Immature natural killer cell (primary cell): ENCODE results near the gene TBC1D14. TPM values are rescaled to one million over a fixed set of nuclear protein-coding genes. Genes with fewer than 3 reads are reported as not detected.

Experiments
- DNase-seq, 3 donors: peaks; one replicate each; pipeline ENCODE4 v3.0.0; 2022; ENCODE audit warnings: mixed read lengths in 1 of 3
- H3K27ac Mint-ChIP-seq, 6 donors: one replicate each; pipeline ENCODE4 v1.8.0; 2020; ENCODE audit warnings: mixed read lengths in 6 of 6, mild to moderate bottlenecking in 5 of 6, inconsistent platforms in 4 of 6, moderate library complexity in 3 of 6
- H3K27me3 Mint-ChIP-seq, 3 donors: one replicate each; pipeline ENCODE4 v1.8.0; 2020 to 2021; ENCODE audit warnings: low read depth in 3 of 3, mild to moderate bottlenecking in 3 of 3, mixed read lengths in 3 of 3, moderate library complexity in 3 of 3, inconsistent platforms in 1 of 3
- H3K36me3 Mint-ChIP-seq, 3 donors: one replicate each; pipeline ENCODE4 v1.8.0; 2020; ENCODE audit warnings: mixed read lengths in 3 of 3, inconsistent platforms in 2 of 3, mild to moderate bottlenecking in 2 of 3
- H3K4me1 Mint-ChIP-seq, 2 donors: one replicate each; pipeline ENCODE4 v1.8.0; 2020; ENCODE audit warnings: inconsistent platforms in 2 of 2, mild to moderate bottlenecking in 2 of 2, mixed read lengths in 2 of 2, moderate library complexity in 1 of 2
- H3K4me3 Mint-ChIP-seq, 5 donors: one replicate each; pipeline ENCODE4 v1.8.0; 2020; ENCODE audit warnings: mild to moderate bottlenecking in 5 of 5, mixed read lengths in 5 of 5, inconsistent platforms in 3 of 5, moderate library complexity in 3 of 5
- H3K9me3 Mint-ChIP-seq, 6 donors: one replicate each; pipeline ENCODE4 v1.8.0; 2020; ENCODE audit warnings: mild to moderate bottlenecking in 6 of 6, mixed read lengths in 6 of 6, inconsistent platforms in 4 of 6, moderate library complexity in 3 of 6
- polyA plus RNA-seq, 3 donors: library from polyadenylated mRNA; unstranded; fragments of 300-500 nt; fragmentation: Illumina TruSeq; gene quantifications; one replicate each; pipeline ENCODE4 v1.2.3, GENCODE V29; 2021

The TBC1D14 gene
- polyA plus RNA-seq, 3 donors from 2014 or later = 25.6 to 39.8 (median 26.6) TPM

DNA sequence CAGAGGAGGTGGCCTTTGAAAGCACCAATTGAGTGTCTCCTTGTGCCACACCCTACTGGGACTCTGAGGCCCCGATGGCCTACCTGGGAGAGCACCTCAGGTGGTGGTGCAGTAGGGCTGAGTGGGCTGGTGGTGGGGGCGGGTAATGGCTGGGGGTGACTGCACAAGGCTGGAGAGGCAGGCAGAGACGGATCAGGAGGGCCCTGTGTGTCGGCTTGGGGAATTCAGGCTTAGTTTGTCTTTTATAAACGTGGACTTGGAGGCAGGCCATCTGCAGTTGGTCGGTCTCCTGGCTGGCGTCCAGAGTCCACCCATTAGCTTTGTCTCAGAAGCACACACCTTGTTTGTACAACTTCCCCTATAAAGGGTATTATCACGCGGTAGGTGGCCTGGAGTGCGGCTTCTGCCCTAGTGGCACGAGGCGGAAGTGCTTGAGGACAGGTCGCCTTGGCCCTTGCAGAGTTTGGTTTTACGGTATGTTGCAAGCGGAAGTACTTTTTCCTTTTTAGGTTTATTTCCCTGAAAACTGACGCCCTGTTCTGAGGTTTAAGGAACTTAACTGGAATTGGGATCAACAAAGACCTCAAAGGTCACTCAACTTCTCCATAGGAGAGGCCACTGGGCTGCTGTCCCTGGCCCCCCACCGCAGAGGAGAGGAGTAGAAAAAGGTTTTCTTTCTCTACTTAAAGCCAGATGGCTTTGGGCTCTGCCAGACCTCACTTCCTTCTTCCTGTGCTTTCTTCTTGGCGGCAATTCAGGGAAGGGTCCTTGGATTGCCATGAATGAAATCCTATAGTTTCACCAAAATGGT is 8.0 kb downstream of the TBC1D14 start:
- peaks cover 0 to 2% (median 2%) of the 10 kb centered on the region in 3 donors for H3K27me3 Mint-ChIP-seq
- peak overlapping the region; percentile 34 to 76 (median 61) for H3K4me3 Mint-ChIP-seq
- H3K9me3 Mint-ChIP-seq = no peaks in the 10 kb centered on the region
- H3K27ac Mint-ChIP-seq = peak overlapping the region; percentile 41 to 93 (median 82)
- peak; percentile 39 to 49 (median 42) for DNase-seq
- peaks cover 57 to 67% of the 10 kb centered on the region in 2 donors for H3K4me1 Mint-ChIP-seq
- H3K36me3 Mint-ChIP-seq = peaks cover 0 to 3% (median 0%) of the 10 kb centered on the region in 3 donors

DNA sequence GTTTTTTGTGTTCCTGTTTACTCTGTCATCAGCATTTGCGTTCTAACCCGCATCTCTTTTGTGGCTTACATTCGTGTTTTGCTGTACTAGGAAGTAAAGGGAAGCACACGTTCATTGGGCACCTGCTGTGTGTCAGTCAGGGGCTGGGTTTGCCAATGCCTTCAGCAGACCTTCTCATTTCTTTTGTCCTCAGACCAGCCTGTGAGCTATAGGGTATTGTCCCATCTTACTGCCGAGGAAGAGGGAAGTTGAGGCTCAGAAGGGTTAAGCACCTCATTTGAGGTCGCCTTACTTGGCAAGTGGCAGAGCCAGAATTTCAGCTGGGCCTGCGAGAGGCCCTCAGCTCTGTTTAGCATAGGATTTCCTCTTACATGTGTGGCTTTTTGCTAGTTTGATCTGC is 8.7 kb downstream of the TBC1D14 start:
- Mint-ChIP-seq H3K27ac (peak overlapping the region; percentile 33 to 93 (median 82)), H3K4me1 (peaks cover 58 to 66% of the 10 kb centered on the region in 2 donors), H3K27me3 (peaks cover 0 to 2% (median 2%) of the 10 kb centered on the region in 3 donors), H3K36me3 (peaks cover 0 to 8% (median 4%) of the 10 kb centered on the region in 3 donors), H3K9me3 (no peaks in the 10 kb centered on the region), H3K4me3 (peak overlapping the region; percentile 34 to 76 (median 61))
- no peak for DNase-seq

DNA sequence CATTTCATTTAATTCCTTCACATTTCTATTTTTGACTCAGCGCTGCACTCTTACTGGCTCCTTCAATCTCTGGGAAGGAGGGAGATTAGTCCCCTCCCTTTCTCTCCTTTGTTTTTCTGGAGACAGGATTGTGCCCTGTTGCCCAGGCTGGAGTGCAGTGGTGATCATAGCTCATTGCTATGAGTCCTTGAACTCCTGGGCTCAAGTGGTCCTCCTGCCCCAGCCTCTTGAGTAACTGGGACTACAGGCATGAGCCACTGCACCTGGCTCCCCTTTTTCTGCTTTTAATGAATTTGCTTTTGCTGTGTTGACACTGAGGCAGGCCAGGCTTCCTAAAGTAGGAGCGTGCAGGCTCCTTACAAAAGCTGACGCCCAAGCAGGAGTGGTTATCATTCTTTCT is 10.5 kb downstream of the TBC1D14 start:
- Mint-ChIP-seq H3K4me1 (peaks cover 69 to 74% of the 10 kb centered on the region in 2 donors), H3K27me3 (peaks cover 0 to 4% (median 2%) of the 10 kb centered on the region in 3 donors)

DNA sequence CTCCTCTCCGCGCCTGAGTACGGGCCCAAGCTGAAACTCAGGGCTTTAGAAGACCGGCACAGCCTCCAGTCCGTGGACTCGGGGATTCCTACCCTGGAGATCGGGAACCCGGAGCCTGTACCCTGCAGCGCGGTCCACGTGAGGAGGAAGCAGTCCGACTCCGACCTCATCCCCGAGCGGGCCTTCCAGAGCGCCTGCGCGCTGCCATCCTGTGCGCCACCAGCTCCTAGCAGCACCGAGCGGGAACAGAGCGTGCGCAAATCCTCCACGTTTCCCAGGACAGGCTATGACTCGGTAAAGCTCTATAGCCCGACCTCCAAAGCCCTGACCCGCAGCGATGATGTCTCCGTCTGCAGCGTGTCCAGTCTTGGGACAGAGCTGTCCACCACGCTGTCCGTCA is 13.9 kb downstream of the TBC1D14 start:
- H3K27ac Mint-ChIP-seq = peak overlapping the region in 2 of 6 donors; percentile 5 to 27
- no peaks in the 10 kb centered on the region for H3K9me3 Mint-ChIP-seq
- DNase-seq = no peak
- H3K36me3 Mint-ChIP-seq = peaks cover 15 to 28% (median 28%) of the 10 kb centered on the region in 3 donors
- no peak overlapping the region for H3K4me3 Mint-ChIP-seq
- H3K4me1 Mint-ChIP-seq = peaks cover 72 to 83% of the 10 kb centered on the region in 2 donors
- H3K27me3 Mint-ChIP-seq = peaks cover 0 to 6% (median 0%) of the 10 kb centered on the region in 3 donors

More for the DNA sequence above, 10.5 kb downstream of the TBC1D14 start:
- no peaks in the 10 kb centered on the region for H3K9me3 Mint-ChIP-seq
- peak overlapping the region in 4 of 6 donors; percentile 53 to 77 (median 68) for H3K27ac Mint-ChIP-seq
- peak overlapping the region in 1 of 5 donors; percentile 44 for H3K4me3 Mint-ChIP-seq
- DNase-seq = no peak
- peaks cover 10 to 19% (median 17%) of the 10 kb centered on the region in 3 donors for H3K36me3 Mint-ChIP-seq

DNA sequence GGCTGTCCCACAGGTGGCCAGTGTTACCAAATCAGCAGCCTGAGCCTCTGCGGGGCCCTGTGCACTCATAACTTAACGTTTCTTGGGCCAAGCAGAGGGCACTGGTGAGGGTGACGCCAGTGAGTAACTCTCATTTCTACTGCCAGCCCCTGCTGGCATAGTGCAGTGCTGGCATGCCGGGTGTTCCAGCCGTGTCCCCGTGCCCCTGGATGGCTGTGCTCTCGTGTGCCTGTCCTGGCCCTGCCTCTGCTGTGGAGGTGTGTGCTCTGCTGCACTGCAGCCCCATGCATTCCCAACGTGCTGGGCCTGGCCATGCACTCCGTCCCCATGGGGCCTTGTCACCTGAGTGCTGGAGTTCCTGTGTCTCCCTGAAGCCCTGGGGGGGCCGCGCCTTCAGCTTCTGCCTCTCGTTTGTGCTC is 14.7 kb downstream of the TBC1D14 start:
- H3K36me3 Mint-ChIP-seq = peaks cover 15 to 36% (median 28%) of the 10 kb centered on the region in 3 donors
- no peak for DNase-seq
- H3K27ac Mint-ChIP-seq = peak overlapping the region in 5 of 6 donors; percentile 27 to 80 (median 63)
- H3K4me1 Mint-ChIP-seq = peaks cover 73 to 84% of the 10 kb centered on the region in 2 donors
- peak overlapping the region in 2 of 5 donors; percentile 23 to 67 for H3K4me3 Mint-ChIP-seq
- peaks cover 0 to 6% (median 0%) of the 10 kb centered on the region in 3 donors for H3K27me3 Mint-ChIP-seq
- H3K9me3 Mint-ChIP-seq = no peaks in the 10 kb centered on the region

DNA sequence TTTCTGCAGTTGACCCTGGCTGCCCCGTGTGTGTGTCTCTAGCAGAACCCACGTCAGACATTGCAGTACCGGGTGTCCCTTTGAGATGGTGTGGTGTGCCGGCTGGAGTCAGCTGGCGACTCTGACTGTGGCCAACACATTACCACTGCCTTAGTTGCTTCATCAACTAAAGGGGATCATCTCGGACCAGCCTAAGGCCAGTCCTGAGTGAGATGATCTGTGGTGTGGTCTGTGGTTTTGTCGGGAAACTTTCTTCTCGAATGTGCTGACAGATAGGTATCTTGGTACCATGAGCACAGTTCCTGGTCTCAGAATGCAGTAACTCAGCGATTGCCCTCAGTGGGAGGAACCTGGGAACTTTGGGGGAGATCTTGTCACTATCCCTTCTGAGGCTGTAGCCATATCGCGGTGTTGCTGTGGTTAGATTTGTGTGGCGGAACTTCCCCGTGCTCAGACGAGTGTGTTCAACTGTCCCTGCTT is 15.8 kb downstream of the TBC1D14 start:
- peaks cover 15 to 36% (median 28%) of the 10 kb centered on the region in 3 donors for H3K36me3 Mint-ChIP-seq
- H3K9me3 Mint-ChIP-seq = no peaks in the 10 kb centered on the region
- peak overlapping the region; percentile 13 to 76 (median 59) for H3K27ac Mint-ChIP-seq
- DNase-seq = peak; percentile 41 to 52 (median 51)
- H3K4me1 Mint-ChIP-seq = peaks cover 74 to 85% of the 10 kb centered on the region in 2 donors
- peaks cover 0 to 5% (median 0%) of the 10 kb centered on the region in 3 donors for H3K27me3 Mint-ChIP-seq
- peak overlapping the region; percentile 57 to 78 (median 67) for H3K4me3 Mint-ChIP-seq

DNA sequence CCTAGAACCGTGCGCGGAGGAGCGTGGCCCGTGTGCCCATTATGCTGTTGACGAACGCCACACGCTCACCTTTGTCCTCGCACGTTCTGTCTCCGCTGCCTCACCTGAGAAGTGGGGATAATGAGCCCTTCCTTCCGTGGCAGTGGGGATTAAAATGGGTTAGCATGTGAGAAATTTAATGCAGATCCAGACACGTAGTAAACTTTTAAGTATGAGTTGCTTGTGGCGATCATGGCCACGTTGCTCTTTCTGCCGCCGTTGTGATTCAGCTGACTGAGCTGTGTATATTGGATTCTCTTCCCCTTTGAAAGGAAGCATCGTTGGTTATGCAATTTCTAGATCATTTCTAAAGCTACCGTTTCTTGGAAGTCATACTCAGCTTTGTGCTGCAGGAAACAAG is 16.5 kb downstream of the TBC1D14 start:
- H3K4me3 Mint-ChIP-seq = peak overlapping the region; percentile 57 to 78 (median 67)
- H3K4me1 Mint-ChIP-seq = peaks cover 69 to 78% of the 10 kb centered on the region in 2 donors
- no peaks in the 10 kb centered on the region for H3K9me3 Mint-ChIP-seq
- peaks cover 0 to 5% (median 0%) of the 10 kb centered on the region in 3 donors for H3K27me3 Mint-ChIP-seq
- H3K27ac Mint-ChIP-seq = peak overlapping the region; percentile 9 to 76 (median 20)
- peaks cover 15 to 36% (median 28%) of the 10 kb centered on the region in 3 donors for H3K36me3 Mint-ChIP-seq
- no peak for DNase-seq

DNA sequence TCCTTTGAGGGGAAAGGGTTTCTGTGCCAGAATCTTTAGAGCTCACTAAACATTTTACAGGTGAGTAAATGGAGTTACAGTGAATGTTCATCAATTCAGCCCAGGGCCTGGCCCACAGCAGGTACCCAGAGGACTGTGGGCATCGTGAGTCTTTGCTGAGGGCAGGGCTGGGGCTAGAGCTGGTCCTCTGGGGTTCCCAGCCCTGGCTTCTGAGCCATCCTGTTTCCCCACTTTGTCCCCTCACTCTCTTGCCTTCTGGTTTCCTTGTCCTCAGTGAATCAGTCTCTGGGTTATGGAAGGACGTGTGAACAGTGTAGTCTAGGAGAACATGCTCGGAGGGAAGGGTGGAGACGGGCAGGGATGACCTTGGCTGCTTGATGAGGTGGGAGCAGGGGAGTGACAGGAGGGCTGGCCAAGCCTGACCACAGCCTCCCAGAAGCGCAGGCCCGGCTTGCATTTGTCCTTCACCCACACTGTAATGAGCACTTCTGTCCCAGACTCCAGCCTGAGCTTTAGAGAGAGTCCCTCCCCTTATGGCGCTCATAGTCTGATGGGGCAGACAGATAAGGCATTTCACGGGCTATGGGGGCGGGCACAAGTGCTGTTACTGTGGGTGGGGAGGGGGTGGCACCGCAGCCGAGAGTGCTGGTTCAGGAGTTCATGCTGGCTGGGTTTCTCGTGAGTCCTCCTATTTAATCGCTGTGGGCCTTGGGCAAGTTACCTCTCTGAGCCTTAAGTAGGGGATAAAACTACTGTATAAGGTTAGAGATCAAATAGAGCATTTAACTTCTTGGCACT is 17.3 kb downstream of the TBC1D14 start:
- Mint-ChIP-seq H3K36me3 (peaks cover 19 to 39% (median 31%) of the 10 kb centered on the region in 3 donors), H3K4me3 (peak overlapping the region; percentile 58 to 78 (median 67)), H3K27me3 (peaks cover 0 to 5% (median 0%) of the 10 kb centered on the region in 3 donors), H3K9me3 (no peaks in the 10 kb centered on the region), H3K27ac (peak overlapping the region in 5 of 6 donors; percentile 23 to 76 (median 60)), H3K4me1 (peaks cover 73 to 83% of the 10 kb centered on the region in 2 donors)
- DNase-seq = no peak

DNA sequence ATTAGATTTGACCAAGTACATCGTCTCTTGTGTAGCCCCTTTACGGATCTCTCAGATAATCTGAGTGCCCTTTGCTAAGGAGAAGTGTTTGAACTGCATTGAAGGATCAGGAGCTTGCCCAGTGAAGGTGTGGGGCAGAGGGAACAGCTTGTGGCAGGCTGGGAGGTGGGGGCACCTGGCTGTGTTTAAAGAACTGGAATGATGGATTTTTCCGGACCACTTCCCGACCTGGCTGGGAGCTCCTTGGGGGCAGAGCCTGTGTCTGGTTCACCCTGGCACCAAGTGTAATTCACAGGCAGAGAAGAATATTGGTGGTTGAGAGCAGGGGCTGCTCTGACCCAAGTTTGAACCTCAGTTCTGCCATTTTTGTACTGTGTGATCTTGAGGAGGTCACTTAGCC is 18.5 kb downstream of the TBC1D14 start:
- H3K27ac Mint-ChIP-seq = peak overlapping the region in 1 of 6 donors; percentile 10
- peaks cover 19 to 34% (median 31%) of the 10 kb centered on the region in 3 donors for H3K36me3 Mint-ChIP-seq
- peaks cover 63 to 73% of the 10 kb centered on the region in 2 donors for H3K4me1 Mint-ChIP-seq

DNA sequence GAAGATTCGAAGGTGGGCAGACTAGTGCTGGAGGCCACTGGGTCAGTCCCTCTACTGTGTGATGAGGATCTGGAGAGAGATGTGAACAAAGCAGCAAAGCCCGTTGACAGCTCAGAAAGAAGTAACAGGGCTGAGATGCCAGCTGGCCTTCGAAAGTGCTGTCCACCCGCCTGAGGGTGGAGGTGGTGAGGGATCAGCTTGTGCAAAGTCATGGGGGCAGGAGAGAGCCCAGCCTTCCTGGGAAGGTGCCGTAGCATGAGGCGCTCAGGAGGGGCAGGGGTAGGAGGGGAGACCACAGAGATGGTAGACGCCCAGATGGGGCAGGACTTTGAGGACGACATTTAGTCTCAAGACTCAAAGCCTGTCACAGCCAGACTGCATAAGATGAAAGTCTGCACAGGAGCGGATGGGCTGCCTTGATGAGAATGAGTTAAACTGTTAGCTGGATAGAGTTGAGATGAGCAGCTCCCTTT is 19.7 kb downstream of the TBC1D14 start:
- peaks cover 60 to 75% of the 10 kb centered on the region in 2 donors for H3K4me1 Mint-ChIP-seq
- H3K4me3 Mint-ChIP-seq = no peak overlapping the region
- peaks cover 24 to 35% (median 31%) of the 10 kb centered on the region in 3 donors for H3K36me3 Mint-ChIP-seq
- H3K27me3 Mint-ChIP-seq = peaks cover 0 to 6% (median 1%) of the 10 kb centered on the region in 3 donors
- peak overlapping the region in 2 of 6 donors; percentile 18 to 21 for H3K27ac Mint-ChIP-seq
- DNase-seq = no peak
- H3K9me3 Mint-ChIP-seq = no peaks in the 10 kb centered on the region

More for the DNA sequence above, 18.5 kb downstream of the TBC1D14 start:
- no peak for DNase-seq
- Mint-ChIP-seq H3K9me3 (no peaks in the 10 kb centered on the region), H3K27me3 (peaks cover 0 to 5% (median 1%) of the 10 kb centered on the region in 3 donors), H3K4me3 (no peak overlapping the region)

DNA sequence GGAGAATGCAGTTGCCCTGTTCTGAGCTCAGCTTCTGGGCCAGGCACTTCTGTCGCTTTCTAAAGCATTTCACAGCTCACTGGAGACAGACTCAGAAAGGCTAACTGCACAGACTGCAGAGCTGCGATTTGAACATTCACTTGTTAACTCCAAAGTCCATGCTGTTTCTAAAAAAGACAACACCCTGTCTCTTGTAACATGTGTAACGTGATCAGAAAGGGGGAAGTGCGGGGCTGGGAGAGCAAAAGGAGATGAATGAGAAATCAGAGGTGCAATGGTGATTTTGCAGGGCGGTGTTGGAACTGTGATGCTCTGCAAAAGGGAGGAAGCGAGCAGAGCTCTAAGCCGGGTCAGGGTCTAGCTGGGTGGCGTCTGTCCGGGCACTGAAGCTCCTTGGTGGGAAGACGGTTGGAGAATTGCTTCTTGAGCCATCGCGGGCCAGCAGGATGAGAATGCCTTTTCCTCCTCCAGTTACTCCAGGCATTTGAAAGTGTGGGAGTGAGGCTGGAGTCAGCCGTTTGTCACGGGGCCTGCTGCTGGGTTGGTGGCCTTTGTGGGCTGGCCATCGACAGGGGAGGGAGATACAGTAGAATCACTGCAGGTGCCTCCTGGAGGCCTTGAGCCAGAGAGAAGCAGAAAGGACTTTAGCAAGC is 20.3 kb downstream of the TBC1D14 start:
- Mint-ChIP-seq H3K4me1 (peaks cover 55 to 69% of the 10 kb centered on the region in 2 donors), H3K27me3 (peaks cover 0 to 3% (median 1%) of the 10 kb centered on the region in 3 donors), H3K9me3 (no peaks in the 10 kb centered on the region), H3K27ac (peak overlapping the region in 1 of 6 donors; percentile 14), H3K36me3 (peaks cover 20 to 33% (median 33%) of the 10 kb centered on the region in 3 donors), H3K4me3 (no peak overlapping the region)
- no peak for DNase-seq

DNA sequence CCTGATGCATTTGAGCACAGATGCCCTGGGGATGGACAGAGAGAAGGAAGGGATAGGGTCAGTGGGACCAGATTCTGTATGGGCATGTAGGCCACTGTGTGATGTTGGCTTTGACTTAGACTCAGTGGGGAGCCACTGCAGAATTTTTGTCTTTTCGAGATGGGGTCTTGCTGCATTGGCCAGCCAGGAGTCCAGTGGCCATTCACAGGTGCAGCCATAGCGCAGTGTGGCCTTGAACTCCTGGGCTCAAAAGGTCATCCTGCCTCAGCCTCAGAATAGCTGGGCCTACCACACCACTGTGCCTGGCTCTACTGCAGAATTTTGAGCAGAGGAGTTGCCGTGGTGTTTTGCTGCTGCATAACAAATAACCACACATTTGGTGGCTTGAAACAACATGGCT is 22.8 kb downstream of the TBC1D14 start:
- Mint-ChIP-seq H3K27ac (peak overlapping the region in 1 of 6 donors; percentile 57), H3K36me3 (peaks cover 15 to 34% (median 33%) of the 10 kb centered on the region in 3 donors)

More for the DNA sequence above, 22.8 kb downstream of the TBC1D14 start:
- no peak overlapping the region for H3K4me3 Mint-ChIP-seq
- no peaks in the 10 kb centered on the region for H3K9me3 Mint-ChIP-seq
- DNase-seq = no peak
- peaks cover 39 to 52% of the 10 kb centered on the region in 2 donors for H3K4me1 Mint-ChIP-seq
- H3K27me3 Mint-ChIP-seq = peaks cover 1 to 2% (median 1%) of the 10 kb centered on the region in 3 donors
